ENCODE measurements around the gene CA6.
"Not testable (repeated sequence)": the region's sequence is repeated elsewhere in the genome, so short reads cannot be mapped to it uniquely, and the experiment has no call there.

The CA6 gene

GRCh38 chr1:9008236-9008635 is 62.6 kb downstream of the CA6 start:
- no peak for DNase-seq

- no peak for DNase-seq
These were observed 64.0 kb downstream of the CA6 start for GRCh38 chr1:9009438-9010370.

GRCh38 chr1:9010781-9011323 is 65.2 kb downstream of the CA6 start:
- DNase-seq = no peak

- DNase-seq = no peak
These were observed 68.2 kb downstream of the CA6 start for GRCh38 chr1:9013819-9014218.

GRCh38 chr1:9014475-9015375 is 69.1 kb downstream of the CA6 start:
- no peak for DNase-seq

- DNase-seq = no peak
These were observed 70.8 kb downstream of the CA6 start for GRCh38 chr1:9016455-9016854.

GRCh38 chr1:9018333-9018732 is 72.7 kb downstream of the CA6 start:
- no peak for DNase-seq

- DNase-seq = no peak
These were observed 74.2 kb downstream of the CA6 start for GRCh38 chr1:9019896-9020295.

- DNase-seq = no peak
These were observed 74.6 kb downstream of the CA6 start for GRCh38 chr1:9020305-9020704.

GRCh38 chr1:9022026-9022738 is 76.5 kb downstream of the CA6 start:
- DNase-seq = not testable (repeated sequence)

- no peak for DNase-seq
These were observed 77.1 kb downstream of the CA6 start for GRCh38 chr1:9022773-9023172.
